GM12864 (cell line): ENCODE results near the gene DGKI.
"Not testable (repeated sequence)": the region's sequence is repeated elsewhere in the genome, so short reads cannot be mapped to it uniquely, and the experiment has no call there.

Source experiments
- DNase-seq: peaks from one replicate; pipeline ENCODE4 v3.0.0-alpha.2; 2011; ENCODE audit warnings: low read depth
- H3K4me3 ChIP-seq: 2 replicates; pipeline ENCODE4 v1.5.1; 2011; ENCODE audit warnings: mild to moderate bottlenecking, low read depth, low read length, control low read depth
- TF ChIP-seq, protein P1 (sequence below): IDR thresholded peaks from 2 replicates; pipeline ENCODE4 v1.5.1; 2011; ENCODE audit warnings: low read depth, mild to moderate bottlenecking, moderate library complexity, low read length, control low read depth, inconsistent platforms; ENCODE audit errors: missing control alignments

Gene DGKI

GRCh38 chr7:137836113-137836509 lies 10.7 kb downstream of the DGKI start:
- TF ChIP-seq, protein P1, sequence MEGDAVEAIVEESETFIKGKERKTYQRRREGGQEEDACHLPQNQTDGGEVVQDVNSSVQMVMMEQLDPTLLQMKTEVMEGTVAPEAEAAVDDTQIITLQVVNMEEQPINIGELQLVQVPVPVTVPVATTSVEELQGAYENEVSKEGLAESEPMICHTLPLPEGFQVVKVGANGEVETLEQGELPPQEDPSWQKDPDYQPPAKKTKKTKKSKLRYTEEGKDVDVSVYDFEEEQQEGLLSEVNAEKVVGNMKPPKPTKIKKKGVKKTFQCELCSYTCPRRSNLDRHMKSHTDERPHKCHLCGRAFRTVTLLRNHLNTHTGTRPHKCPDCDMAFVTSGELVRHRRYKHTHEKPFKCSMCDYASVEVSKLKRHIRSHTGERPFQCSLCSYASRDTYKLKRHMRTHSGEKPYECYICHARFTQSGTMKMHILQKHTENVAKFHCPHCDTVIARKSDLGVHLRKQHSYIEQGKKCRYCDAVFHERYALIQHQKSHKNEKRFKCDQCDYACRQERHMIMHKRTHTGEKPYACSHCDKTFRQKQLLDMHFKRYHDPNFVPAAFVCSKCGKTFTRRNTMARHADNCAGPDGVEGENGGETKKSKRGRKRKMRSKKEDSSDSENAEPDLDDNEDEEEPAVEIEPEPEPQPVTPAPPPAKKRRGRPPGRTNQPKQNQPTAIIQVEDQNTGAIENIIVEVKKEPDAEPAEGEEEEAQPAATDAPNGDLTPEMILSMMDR = no peak
- no peak for DNase-seq
- H3K4me3 ChIP-seq = no peak overlapping the region

- no peak for DNase-seq
- no peak overlapping the region for H3K4me3 ChIP-seq
- TF ChIP-seq, protein P1 = no peak
Measured at GRCh38 chr7:137835486-137836112, 11.2 kb downstream of the DGKI start.

DNA sequence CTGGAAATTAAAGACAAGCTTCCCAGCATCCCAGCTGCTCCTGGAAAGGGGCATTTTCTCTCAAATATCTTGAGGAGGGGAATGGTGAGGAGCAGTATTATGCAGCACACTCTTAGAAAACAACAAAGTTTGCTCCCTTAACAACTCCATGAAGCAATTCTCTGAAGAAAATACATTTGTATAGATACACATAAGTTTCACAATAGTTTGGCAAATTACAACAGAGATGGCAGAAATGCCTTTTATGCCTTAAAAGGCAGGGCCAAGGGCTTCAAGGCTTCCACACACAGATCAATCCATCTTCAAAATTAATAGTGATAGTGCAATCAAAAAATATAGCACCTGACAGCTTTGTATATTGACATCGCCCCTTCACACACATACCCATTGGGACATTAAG lies 12.2 kb downstream of the DGKI start:
- no peak overlapping the region for H3K4me3 ChIP-seq
- no peak for DNase-seq
- TF ChIP-seq, protein P1 = no peak

GRCh38 chr7:137832990-137833389 lies 13.8 kb downstream of the DGKI start:
- not testable (repeated sequence) for DNase-seq, H3K4me3 ChIP-seq

DNA sequence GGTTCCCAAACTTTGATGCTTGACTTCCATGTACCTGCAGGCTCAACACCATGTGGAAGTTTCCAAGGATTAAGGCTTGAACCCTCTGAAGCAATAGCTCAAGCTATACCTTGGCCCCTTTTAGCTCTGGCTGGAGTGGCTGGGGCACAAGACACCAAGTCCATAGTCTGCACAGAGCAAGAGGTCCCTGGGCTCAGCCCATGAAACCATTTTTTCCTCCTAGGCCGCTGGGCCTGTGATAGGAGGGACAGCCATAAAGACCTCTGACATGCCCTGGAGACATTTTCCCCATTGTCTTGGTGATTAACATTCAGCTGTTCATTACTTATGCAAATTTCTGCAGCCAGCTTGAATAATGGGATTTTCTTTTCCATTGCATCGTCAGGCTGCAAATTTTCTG lies 14.4 kb downstream of the DGKI start:
- no peak overlapping the region for H3K4me3 ChIP-seq
- TF ChIP-seq, protein P1 = no peak
- DNase-seq = no peak

- not testable (repeated sequence) for DNase-seq, H3K4me3 ChIP-seq
Measured at GRCh38 chr7:137831555-137831954, 15.2 kb downstream of the DGKI start.

DNA sequence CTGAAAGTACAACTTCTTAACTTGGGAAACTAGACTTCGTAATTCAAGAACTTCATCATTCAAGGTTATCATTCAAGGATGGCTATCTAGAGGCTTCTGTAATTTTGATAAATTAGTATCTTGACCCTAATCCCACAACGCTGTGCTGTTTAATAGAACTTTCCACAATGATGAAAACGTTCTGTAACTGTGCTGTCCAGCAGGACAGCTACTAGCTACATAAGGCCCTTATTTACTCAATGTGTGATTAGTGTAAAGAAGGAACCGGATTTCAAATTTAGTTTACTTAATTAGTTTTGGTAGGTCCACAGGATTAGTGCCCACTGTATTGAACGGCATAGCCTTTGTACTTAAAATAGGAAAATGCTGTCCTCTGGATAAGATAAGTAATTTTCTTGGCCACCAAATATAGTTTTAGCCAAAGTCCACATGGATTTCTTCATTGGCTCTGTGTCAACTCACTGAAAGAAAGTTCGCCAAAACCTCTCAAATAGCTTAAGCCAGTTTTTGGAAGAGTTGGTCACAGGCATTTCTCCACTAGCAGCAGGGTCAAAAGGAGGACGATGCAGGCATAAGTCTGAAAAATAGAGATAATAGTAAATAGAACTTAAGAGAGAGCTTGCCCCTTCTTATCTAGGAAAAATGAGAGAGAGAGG lies 17.3 kb downstream of the DGKI start:
- no peak for DNase-seq
- TF ChIP-seq, protein P1 = no peak

GRCh38 chr7:137828456-137828855 lies 18.3 kb downstream of the DGKI start:
- DNase-seq = no peak
- H3K4me3 ChIP-seq = no peak overlapping the region
- TF ChIP-seq, protein P1 = no peak

More for the DNA sequence above, 17.3 kb downstream of the DGKI start:
- no peak overlapping the region for H3K4me3 ChIP-seq
